ENCODE measurements around the gene ZNF592. TPM values are rescaled to one million over a fixed set of nuclear protein-coding genes. Genes with fewer than 3 reads are reported as not detected.

The ZNF592 gene
- polyA plus RNA-seq, 10 donors: 18.3 to 25.0 (median 21.4) TPM

DNA sequence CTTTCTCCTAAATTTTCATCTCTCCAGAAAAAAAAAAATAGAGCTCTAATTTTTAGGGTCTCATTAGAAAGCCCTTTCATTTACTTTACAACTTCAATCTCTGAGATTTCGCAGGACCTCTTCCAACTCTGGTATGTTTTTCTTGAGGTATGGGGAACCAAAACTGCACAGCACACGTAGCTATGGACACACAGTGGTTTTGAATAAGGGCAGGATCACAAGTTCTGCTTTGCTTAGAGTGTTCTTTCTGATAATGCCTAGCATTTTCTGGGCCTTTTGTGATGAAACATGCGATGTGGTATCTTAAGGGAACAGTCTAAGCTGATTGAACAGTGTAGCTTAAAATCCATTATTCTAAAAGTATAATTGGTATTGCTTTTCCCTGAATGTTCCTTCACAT is 25.3 kb downstream of the ZNF592 start:
- DNase-seq: no peak

DNA sequence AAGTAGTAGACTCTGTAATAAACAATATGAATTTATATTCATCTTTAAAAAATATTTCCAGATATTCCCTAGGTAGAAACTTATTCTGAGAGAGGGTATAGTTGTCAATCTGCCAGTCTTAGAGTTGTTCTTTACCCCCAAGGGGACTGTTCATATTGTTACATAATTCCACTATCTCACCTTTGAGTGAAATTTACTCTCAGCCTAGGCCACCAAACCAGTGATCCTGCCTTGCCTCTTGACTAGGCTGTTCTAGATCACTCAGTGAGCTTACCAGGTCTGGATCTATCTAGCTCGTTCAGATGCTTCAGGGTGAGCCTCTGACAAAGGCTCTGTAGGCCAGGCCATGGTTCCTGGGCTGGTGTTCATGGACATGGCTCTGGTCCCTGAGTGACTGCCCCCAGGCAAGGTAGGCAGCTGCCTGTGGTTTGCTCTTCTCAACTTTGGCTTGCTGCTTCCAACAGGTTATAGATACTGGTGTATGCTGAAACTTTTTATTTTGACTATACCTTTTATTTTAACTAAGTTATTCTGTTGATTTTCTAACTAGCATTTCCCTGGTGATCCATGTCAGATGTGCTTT is 27.6 kb downstream of the ZNF592 start:
- no peak for DNase-seq

DNA sequence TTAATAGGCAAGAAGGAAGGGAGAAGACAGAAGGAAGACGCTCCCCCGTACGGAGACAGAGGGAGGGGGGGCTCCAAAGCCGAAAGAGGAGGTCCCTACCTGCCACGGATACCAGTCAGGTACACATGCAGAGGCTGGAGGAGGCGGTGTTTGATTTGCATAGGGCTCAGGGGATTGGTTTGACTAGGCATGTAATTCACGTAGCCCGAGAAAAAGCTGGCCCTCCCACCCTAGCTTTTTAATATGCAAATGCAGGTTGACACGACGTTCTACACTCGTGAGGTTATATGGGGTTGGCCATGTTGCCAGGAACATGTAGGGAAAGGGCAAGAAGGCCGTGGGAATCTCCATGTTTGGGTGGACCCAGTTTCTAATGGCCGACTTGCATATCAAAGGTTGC is 29.8 kb downstream of the ZNF592 start:
- no peak for DNase-seq

DNA sequence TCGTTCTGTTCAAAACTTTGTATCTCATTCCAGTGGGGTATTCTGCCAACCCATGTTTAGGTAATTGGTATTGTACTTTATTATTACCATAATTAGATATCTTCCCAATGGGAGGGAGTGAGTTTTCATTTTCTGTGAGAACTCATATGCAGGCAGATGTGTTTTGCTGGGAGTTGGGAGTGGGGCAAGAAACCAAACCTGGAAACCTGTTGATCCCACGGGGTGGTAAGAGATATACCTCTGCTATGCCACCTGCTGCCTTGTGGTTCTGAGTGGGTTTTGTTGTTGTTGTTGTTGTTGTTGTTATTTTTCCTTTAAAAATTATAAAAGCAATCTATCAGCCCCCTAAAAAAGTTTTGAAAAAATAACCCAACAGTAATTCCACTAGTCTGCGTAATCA is 32.1 kb downstream of the ZNF592 start:
- DNase-seq: no peak

DNA sequence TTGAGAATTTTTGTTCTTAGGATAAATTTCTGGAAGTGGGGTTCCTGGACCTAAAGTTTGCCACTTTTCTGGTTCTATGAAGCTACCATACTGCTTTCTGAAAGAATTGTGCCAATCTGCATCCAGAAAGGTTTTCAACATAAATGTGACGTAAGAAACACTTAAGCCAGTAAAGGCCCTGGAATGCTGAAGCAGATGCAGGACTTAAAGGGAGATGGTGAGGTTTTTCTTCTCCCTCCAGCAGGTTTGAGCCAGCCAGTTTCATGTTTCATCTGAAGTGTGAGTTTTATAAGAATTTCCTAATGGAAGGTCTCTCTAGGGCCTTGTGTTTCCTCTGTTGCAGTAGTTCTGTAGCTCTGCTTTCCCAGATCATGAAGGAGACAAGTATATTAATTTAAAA is 33.1 kb downstream of the ZNF592 start:
- no peak for DNase-seq

DNA sequence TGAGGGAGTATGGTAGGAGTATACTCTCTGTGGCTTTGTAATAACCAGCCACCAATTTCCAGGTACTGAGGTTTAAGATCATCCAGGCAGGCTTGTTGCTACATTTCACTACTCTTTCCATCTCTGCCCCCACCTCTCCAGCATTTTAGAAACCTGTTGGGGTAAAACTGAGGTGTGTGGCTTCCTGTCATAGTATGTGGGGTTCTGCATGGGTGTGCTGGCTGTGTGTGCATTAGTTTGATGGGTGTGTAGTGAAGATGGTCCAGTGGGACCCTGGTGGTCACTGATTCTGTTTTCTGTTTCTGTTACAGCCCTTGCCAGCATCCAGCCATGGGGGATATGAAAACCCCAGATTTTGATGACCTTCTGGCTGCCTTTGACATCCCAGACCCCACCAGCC is 34.0 kb downstream of the ZNF592 start:
- no peak for DNase-seq

DNA sequence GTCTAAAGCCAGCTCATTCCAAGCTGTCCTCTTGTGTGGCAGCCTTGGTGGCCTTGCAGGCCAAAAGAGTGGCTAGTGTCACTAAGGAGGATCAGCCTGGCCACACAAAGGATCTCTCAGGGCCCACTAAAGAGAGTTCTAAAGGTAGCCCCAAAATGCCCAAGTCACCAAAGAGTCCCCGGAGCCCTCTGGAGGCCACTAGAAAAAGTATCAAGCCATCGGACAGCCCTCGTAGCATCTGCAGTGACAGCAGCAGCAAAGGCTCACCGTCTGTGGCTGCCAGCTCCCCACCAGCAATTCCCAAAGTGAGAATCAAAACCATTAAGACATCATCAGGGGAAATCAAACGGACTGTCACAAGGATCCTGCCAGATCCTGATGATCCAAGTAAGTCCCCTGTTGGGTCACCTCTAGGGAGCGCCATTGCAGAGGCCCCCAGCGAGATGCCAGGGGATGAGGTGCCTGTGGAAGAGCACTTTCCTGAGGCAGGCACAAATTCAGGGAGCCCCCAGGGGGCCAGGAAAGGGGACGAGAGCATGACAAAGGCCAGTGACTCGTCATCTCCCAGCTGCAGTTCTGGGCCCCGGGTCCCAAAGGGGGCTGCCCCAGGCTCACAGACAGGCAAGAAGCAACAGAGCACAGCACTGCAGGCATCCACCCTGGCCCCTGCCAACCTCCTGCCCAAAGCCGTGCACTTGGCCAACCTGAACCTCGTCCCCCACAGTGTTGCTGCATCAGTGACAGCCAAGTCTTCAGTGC is 35.3 kb downstream of the ZNF592 start:
- no peak for DNase-seq

DNA sequence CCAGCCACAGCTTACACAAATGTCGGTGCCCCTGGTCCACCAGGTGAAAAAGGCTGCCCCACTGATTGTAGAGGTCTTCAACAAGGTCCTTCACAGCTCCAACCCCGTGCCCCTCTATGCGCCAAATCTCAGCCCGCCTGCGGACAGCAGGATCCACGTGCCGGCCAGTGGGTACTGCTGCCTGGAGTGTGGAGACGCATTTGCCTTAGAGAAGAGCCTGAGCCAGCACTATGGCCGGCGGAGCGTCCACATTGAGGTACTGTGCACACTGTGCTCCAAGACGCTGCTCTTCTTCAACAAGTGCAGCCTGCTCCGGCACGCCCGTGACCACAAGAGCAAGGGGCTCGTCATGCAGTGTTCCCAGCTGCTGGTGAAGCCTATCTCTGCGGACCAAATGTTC is 35.9 kb downstream of the ZNF592 start:
- no peak for DNase-seq

DNA sequence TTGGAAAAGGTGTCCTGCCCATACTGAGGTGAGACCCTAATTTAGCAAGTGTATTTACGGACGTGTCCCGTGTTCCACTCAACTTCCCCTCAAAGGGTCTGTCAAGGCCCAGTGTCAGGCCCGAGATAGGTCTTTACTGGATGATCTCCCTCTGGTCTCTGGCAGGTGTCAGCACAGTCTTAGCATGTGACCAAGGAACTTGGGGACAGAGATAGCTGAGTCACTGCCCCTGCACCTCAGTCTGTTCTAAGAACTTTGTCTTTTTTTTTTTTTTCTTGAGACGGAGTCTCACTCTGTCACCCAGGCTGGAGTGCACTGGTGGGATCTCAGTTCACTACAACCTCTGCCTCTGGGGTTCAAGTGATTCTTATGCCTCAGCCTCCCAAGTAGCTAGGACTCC is 36.7 kb downstream of the ZNF592 start:
- DNase-seq: no peak

DNA sequence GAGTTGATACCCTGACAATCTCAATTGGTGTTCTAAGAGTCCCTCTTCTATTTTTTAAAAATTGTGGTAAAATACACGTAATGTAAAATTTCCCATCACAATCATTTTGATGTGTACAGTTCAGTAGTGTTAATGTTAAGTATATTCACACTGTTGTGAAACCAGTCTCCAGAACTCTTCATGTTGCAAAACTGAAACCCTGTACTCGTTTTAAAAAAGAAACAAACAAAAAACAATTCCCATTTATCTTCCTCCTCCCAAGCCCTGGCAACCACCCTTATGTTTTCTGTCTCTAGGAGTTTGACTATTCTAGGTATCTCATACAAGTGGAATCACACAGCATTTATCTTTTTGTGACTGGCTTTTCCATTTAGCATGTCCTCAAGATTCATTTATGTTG is 40.1 kb downstream of the ZNF592 start:
- DNase-seq: no peak

DNA sequence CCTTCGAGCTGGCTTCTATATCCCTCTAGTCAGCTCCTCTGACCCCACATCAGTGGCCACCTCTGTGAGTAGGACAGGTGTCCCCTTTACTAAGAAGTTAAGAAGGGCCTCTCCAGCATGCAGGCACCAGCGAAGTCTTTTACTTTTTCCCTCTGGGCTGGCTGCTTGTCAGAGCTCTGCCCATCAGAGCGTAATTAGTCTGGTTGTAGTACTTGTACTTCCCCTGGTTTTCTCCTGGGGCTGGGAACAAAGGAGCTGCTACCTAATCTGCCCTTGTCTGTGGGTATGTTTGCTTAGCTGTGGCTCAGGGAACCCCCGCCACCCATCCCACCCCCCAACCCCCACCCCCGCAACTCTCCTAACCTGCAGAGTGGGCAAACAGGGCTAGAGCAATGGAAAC is 41.4 kb downstream of the ZNF592 start:
- no peak for DNase-seq

DNA sequence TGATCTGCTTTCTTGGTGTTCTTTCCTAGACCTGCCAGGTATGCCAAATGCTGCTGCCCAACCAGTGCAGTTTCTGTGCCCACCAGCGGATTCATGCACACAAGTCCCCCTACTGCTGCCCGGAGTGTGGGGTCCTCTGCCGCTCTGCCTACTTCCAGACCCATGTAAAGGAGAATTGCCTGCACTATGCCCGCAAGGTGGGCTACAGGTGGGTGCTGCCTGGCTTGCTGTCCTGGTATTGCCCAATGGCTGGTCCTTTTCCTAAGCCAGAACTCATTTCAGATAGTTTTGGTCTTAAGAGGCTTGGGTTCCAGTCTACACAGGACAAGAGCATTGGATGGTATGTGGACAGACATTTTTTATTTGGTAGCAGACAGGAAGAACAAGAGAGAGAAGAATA is 42.3 kb downstream of the ZNF592 start:
- no peak for DNase-seq

DNA sequence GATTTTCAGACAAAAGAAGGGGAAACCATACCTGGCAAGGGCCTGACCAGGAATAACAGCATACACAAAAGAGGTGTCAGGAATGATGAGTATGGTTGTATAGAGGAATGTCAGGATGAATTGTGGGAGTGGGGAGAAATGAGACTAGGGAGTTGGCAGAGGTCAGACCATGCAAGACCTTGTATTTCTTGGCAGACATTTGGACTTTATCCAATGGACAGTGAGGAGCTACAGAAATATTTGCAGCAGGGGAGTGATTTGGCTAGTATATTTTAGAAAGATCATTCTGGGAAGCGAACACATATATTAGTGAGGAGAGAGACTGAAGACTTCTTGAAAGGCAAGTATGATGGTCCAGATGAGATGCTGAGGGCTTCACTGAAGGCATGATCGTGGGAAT is 43.4 kb downstream of the ZNF592 start:
- no peak for DNase-seq

DNA sequence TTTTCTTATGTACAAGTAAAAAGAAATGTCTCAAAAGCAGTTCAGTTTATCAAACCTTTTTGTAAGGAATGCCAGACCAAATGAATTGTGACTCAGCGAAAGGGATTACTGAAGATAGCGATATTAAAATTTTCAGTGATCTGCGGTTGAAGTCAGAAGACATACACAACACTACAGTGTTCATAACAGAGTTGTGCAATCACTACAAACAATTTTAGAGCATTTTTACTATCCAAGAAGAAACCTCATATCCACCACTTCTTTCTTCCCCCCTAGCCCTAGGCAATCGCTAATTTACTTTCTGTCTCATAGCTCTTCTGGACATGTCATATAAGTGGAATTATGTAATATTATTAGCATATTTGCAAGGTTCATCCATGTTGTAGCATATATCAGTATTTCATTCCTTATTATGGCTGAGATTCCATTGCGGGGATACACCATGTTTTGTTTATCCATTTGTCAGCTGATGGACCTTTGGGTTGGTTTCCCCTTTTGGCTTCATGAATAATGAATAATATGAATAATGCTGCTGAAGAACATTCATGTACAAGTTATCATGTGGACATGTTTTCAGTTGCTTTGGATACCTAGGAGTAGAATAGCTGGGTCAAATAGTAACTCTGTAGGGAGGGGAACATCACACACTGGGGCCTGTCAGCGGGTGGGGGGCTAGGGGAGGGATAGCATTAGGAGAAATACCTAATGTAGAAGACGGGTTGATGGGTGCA is 45.2 kb downstream of the ZNF592 start:
- no peak for DNase-seq

DNA sequence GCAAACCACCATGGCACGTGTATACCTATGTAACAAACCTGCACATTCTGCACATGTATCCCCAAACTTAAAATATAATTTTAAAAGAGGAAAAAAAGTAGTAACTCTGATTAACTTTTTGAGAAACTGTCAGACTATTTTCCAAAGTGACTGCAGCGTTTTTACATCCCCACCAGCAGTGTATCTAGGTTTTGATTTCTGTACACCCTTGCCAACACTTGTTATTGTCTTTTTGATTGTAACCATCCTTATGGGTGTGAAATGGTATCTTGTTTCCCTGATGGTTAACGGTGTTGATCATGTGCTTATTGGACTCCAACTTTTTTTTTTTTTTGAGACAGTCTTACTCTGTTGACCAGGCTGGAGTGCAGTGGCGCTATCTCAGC is 45.8 kb downstream of the ZNF592 start:
- DNase-seq: no peak

DNA sequence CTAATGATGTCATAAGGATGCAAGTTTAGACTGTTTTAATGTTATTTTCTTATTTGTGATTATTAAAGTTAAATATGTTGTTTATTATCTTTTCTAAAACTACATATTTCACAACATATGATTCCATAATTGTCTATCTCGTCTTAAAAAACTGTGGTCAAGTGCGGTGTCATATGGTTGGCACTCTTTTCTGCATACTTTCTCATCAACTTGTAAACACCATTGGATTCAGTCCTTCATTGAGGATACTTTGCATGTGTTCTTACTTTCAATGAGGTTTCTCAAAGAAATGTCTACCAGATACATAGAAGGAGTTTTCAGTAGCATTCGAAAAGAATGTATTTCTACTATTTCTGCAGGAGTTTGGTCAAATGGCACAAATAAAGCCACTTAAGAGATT is 46.8 kb downstream of the ZNF592 start:
- DNase-seq: no peak

DNA sequence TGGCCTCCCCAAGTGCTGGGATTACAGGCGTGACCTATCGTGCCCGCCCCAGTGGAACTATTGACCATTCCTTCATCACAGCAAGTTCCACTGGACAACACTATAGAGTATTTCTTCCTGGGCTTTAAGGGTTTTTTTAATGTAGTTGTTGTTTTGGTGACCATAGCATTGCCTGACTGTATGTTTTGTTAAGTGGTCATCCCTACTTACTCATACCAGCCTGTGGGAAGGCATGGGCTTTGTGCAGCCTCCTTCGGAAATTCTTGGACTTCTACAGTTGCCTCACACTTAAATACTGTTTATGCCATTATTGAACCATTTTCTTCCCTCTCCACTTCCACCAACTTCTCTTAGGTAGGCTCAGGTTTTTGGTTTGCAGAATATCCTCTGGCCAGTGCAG is 48.8 kb downstream of the ZNF592 start:
- DNase-seq: no peak

DNA sequence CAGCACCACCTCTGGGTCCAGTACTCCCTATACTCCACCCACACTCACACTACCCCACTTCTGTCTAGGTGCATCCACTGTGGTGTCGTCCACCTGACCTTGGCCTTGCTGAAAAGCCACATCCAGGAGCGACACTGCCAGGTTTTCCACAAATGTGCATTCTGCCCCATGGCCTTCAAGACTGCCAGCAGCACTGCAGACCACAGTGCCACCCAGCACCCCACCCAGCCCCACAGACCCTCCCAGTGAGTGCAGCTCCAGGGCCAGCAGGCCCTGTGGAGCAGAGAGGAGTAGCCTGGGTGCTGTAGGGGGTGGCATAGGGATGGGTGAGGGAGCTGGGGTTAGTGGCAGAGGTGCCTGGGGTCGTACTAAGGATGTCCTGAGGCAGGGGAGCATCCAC is 49.4 kb downstream of the ZNF592 start:
- no peak for DNase-seq

DNA sequence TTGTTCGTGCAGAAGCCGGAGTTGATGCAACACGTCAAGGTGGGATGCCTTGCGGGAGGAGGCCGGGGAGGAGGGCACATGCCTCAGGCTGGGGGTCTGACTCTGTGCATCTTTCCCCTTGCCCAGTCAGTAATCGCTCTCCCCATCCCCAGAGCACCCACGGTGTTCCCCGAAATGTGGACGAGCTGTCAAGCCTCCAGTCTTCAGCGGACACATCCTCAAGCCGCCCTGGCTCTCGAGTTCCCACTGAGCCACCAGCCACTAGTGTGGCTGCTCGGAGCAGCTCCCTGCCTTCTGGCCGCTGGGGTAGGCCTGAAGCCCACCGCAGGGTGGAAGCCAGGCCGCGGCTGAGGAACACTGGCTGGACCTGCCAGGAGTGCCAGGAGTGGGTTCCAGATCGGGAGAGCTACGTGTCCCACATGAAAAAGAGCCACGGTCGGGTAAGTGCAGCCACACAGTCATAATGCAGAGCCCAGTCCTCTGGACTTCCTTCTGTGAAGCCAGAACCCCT is 50.1 kb downstream of the ZNF592 start:
- DNase-seq: no peak

DNA sequence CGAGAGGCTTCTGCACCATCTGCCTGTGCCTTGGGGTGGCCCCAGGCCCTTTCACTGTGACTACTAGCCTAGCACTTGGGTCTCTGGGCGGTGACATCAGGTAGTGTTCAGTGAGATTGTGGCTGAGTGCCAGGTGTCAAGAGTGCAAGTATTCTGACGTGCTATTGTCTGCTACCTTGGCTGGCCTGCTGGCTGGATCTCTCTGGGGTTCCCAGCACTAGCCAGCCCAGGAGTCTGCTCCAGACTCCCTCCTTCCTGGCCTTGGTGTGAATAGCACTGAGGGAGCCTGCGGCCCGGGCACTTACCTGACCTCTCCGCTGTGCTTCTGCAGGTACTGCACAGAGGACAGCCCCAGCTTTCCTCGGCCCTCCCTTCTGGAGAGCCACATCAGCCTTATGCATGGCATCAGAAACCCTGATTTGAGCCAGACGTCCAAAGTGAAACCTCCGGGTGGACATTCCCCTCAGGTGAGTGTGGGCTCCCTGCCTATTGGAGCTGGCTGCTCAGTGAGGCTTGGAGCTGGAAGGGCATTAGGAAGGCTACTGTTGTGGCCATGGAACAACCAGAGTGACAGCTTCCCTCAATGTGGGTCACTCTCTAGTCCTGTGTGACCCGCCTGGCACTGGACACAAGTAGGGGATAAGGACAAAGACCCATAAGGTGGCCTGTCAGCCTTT is 51.3 kb downstream of the ZNF592 start:
- no peak for DNase-seq

DNA sequence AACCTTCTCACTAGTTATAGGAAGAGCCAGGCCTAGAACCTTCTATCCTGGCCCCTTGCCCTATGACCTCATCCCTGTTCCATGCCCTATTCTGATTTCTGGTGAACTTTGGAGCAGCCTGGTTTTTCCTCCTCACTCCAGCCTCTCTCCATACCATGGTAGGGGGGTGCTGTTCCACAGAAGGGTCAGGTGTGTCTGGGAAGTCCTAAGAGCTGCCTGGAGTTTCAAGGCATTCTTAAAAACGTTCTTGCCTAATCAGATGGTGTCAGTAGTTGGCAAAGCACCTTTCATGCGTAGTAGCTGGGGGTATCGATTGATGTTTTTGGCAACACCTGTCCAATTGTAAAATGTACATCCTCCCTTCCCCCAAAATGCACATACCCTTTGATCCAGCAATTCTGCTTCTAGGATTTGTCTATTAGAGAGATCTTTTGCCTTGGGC is 52.0 kb downstream of the ZNF592 start:
- no peak for DNase-seq
